Activated naive CD4-positive, alpha-beta T cell treated with anti-CD3 and anti-CD28 coated beads, Interleukin-2, amount 50 U/mL, for 24 hours (primary cell): ENCODE measurements around the gene FAM193A.
"Not testable (repeated sequence)": the region's sequence is repeated elsewhere in the genome, so short reads cannot be mapped to it uniquely, and the experiment has no call there.

Source experiments
- H3K27ac Mint-ChIP-seq: one replicate; pipeline ENCODE4 v1.8.0; 2021; ENCODE audit warnings: mild to moderate bottlenecking, mixed read lengths
- H3K27me3 Mint-ChIP-seq: one replicate; pipeline ENCODE4 v1.8.0; 2021; ENCODE audit warnings: mixed read lengths
- H3K36me3 Mint-ChIP-seq: one replicate; pipeline ENCODE4 v1.8.0; 2021; ENCODE audit warnings: mixed read lengths
- H3K4me1 Mint-ChIP-seq: one replicate; pipeline ENCODE4 v1.8.0; 2021; ENCODE audit warnings: mixed read lengths
- H3K4me3 Mint-ChIP-seq: one replicate; pipeline ENCODE4 v1.8.0; 2021; ENCODE audit warnings: mild to moderate bottlenecking, mixed read lengths
- H3K9me3 Mint-ChIP-seq: one replicate; pipeline ENCODE4 v1.8.0; 2021; ENCODE audit warnings: mixed read lengths

FAM193A gene

DNA sequence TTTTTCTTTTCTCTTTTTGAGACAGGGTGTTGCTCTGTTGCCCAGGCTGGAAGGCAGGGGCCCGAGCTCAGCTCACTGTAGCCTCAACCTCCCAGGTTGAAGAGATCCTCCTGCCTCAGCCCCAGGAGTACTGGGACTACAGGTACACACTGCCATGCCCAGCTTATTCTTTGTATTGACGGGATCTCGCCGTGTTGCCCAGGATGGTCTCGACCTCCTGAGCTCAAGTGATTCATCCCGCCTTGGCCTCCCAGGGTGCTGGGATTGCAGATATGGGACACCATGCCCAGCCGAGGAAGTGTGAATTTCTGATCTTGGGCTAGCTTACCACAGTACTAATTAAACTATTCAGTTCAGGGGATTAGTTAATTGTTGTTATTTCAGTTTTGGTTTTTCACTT, 28.6 kb upstream of the FAM193A start:
- Mint-ChIP-seq H3K27ac (no peak overlapping the region), H3K36me3 (peaks cover 4% of the 10 kb centered on the region)

GRCh38 chr4:2510351-2511259, 25.8 kb upstream of the FAM193A start:
- H3K4me1 Mint-ChIP-seq, result peaks cover 4% of the 10 kb centered on the region
- no peaks in the 10 kb centered on the region for H3K27me3 Mint-ChIP-seq
- peaks cover 9% of the 10 kb centered on the region for H3K36me3 Mint-ChIP-seq
- no peak overlapping the region for H3K27ac Mint-ChIP-seq
- H3K4me3 Mint-ChIP-seq, result no peak overlapping the region
- no peaks in the 10 kb centered on the region for H3K9me3 Mint-ChIP-seq

More for the DNA sequence above, 28.6 kb upstream of the FAM193A start:
- Mint-ChIP-seq H3K9me3 (no peaks in the 10 kb centered on the region), H3K27me3 (no peaks in the 10 kb centered on the region), H3K4me1 (peaks cover 4% of the 10 kb centered on the region), H3K4me3 (no peak overlapping the region)

- no peak overlapping the region for H3K4me3 Mint-ChIP-seq
Measured at GRCh38 chr4:2511645-2512131, 24.8 kb upstream of the FAM193A start.

DNA sequence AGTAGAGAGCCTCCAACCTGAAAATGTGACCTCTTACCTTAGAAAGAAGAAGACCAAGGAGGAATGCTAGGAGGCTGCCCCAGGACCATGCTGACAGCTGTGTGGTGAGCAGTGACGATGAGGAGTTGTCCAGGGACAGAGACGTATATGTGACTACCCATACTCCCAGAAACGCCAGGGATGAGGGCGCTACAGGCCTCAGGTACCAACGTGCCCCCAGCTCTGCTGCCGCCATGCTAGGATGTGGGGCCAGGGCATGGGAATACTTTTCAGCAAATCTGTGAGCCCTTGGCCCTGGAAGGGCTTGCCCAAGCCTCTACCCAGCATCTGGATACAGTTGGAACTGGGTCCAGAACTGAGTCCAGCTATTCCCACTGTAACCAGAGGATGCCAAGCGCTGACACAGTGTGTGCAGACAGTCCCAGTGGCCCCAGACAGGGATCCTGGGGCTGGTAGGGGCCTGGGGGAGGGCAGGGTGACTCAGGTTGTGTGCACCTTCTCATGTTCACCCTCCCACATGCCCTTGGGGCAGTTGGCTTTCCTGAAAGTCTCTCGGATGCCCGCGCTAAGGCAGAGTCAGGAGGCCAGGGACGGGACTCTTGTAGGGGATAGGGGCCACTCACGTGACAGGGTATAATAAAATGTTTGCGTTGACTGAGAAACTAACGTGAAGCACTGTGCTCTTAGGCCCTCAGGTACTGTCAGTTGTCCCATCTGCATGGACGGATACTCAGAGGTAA, 23.9 kb upstream of the FAM193A start:
- Mint-ChIP-seq H3K9me3 (no peaks in the 10 kb centered on the region), H3K4me3 (no peak overlapping the region), H3K27ac (no peak overlapping the region), H3K36me3 (peaks cover 10% of the 10 kb centered on the region), H3K27me3 (no peaks in the 10 kb centered on the region), H3K4me1 (no peaks in the 10 kb centered on the region)

More at GRCh38 chr4:2511645-2512131, 24.8 kb upstream of the FAM193A start:
- Mint-ChIP-seq H3K27me3 (no peaks in the 10 kb centered on the region), H3K4me1 (peaks cover 4% of the 10 kb centered on the region), H3K27ac (no peak overlapping the region), H3K9me3 (no peaks in the 10 kb centered on the region), H3K36me3 (peaks cover 10% of the 10 kb centered on the region)

DNA sequence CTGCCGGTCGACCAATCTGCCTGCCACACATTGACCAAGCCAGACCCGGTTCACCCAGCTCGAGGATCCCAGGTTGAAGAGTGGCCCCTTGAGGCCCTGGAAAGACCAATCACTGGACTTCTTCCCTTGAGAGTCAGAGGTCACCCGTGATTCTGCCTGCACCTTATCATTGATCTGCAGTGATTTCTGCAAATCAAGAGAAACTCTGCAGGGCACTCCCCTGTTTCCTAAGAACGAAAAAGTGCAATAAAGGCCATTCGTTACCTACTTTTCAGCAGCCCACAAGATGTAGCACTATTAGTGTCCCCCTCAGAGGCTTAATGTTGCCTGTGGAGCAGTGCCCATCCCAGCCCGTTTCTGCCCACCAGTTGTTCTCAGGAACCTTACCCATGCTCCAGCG, 22.3 kb upstream of the FAM193A start:
- not testable (repeated sequence) for H3K27me3 Mint-ChIP-seq, H3K4me1 Mint-ChIP-seq, H3K27ac Mint-ChIP-seq, H3K9me3 Mint-ChIP-seq, H3K4me3 Mint-ChIP-seq
- H3K36me3 Mint-ChIP-seq, result peaks cover 10% of the 10 kb centered on the region

GRCh38 chr4:2514944-2515343, 21.5 kb upstream of the FAM193A start:
- not testable (repeated sequence) for H3K27ac Mint-ChIP-seq, H3K4me3 Mint-ChIP-seq, H3K27me3 Mint-ChIP-seq, H3K4me1 Mint-ChIP-seq, H3K9me3 Mint-ChIP-seq
- peaks cover 10% of the 10 kb centered on the region for H3K36me3 Mint-ChIP-seq

GRCh38 chr4:2515830-2516550, 20.5 kb upstream of the FAM193A start:
- H3K27ac Mint-ChIP-seq, result peak overlapping the region; percentile 17
- H3K4me1 Mint-ChIP-seq, result no peaks in the 10 kb centered on the region
- H3K4me3 Mint-ChIP-seq, result no peak overlapping the region
- H3K9me3 Mint-ChIP-seq, result no peaks in the 10 kb centered on the region
- H3K36me3 Mint-ChIP-seq, result peaks cover 12% of the 10 kb centered on the region
- no peaks in the 10 kb centered on the region for H3K27me3 Mint-ChIP-seq

DNA sequence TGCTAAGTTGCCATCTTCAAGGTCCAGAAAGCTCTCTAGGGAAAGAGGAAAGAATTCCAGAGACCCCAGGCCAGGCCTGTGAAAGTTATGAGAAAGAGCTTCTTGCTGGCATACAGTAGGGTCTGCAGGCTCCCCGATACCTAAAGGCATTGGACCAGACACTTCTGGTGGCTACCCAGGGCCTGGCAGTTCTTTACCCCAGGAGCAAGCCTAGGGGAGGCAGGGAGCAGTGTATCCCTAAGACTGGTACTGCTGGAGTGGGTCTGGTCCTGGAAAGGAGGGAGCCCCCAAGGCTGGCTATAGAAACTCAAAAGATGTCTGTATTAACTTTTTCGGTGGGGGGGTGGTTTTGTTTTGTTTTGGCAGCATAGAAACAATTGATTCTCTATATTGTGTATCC, 19.8 kb upstream of the FAM193A start:
- Mint-ChIP-seq H3K4me3 (no peak overlapping the region), H3K4me1 (no peaks in the 10 kb centered on the region), H3K9me3 (no peaks in the 10 kb centered on the region), H3K36me3 (peaks cover 12% of the 10 kb centered on the region), H3K27ac (no peak overlapping the region), H3K27me3 (no peaks in the 10 kb centered on the region)

- H3K36me3 Mint-ChIP-seq, result no peaks in the 10 kb centered on the region
- no peaks in the 10 kb centered on the region for H3K9me3 Mint-ChIP-seq
- H3K27me3 Mint-ChIP-seq, result no peaks in the 10 kb centered on the region
- H3K27ac Mint-ChIP-seq, result no peak overlapping the region
- no peaks in the 10 kb centered on the region for H3K4me1 Mint-ChIP-seq
- H3K4me3 Mint-ChIP-seq, result no peak overlapping the region
Measured at GRCh38 chr4:2526559-2526958, 9.9 kb upstream of the FAM193A start.

- no peaks in the 10 kb centered on the region for H3K9me3 Mint-ChIP-seq
- peaks cover 13% of the 10 kb centered on the region for H3K4me1 Mint-ChIP-seq
- H3K36me3 Mint-ChIP-seq, result no peaks in the 10 kb centered on the region
- no peaks in the 10 kb centered on the region for H3K27me3 Mint-ChIP-seq
- H3K4me3 Mint-ChIP-seq, result peak overlapping the region; percentile 90
- H3K27ac Mint-ChIP-seq, result peak overlapping the region; percentile 72
Measured at GRCh38 chr4:2534904-2535375, 1.5 kb upstream of the FAM193A start.

DNA sequence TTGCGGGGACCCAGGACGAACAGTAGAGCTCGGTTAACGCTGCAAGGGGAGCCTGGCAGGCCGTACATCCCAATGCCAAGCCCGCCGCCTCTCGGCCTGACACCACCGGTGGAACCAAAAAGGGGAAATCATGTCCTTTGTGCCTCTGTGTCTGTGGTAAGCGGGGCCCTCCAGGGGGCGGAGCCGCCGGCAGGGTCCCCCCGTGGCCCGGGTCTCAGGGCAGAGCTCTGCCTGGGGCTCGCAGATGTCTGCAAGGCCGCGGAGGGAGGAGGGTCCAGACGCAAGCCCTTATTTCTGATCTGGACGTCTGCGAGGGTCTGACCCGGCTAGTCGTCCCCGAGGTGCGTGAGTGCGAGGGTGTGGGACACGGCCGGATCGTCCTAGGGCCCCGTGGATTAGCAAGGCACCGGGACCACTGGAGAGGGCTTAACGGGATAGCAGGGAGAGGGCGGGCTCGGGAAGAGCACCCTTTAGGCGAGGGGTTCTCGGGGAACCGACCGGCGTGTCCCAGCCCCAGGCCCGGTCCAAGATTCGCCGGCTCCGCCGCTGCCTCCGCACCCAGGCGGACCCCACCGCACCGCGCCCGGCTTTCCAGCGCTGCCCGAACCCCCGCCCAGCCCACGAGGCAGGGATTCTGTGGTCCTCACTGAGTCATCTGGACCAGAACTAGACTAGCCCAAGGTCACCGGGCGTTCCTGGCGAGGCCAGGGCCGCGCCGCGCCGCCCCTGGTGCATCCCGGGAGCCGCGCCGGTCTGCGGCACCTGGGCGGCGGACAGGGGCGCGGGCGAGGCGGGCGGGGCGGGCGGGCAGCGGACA, 863 bp upstream of the FAM193A start:
- H3K27me3 Mint-ChIP-seq, result no peaks in the 10 kb centered on the region
- no peaks in the 10 kb centered on the region for H3K36me3 Mint-ChIP-seq
- H3K4me1 Mint-ChIP-seq, result peaks cover 13% of the 10 kb centered on the region
- no peaks in the 10 kb centered on the region for H3K9me3 Mint-ChIP-seq
- peak overlapping the region; percentile 86 for H3K27ac Mint-ChIP-seq
- H3K4me3 Mint-ChIP-seq, result peak overlapping the region; percentile 90

DNA sequence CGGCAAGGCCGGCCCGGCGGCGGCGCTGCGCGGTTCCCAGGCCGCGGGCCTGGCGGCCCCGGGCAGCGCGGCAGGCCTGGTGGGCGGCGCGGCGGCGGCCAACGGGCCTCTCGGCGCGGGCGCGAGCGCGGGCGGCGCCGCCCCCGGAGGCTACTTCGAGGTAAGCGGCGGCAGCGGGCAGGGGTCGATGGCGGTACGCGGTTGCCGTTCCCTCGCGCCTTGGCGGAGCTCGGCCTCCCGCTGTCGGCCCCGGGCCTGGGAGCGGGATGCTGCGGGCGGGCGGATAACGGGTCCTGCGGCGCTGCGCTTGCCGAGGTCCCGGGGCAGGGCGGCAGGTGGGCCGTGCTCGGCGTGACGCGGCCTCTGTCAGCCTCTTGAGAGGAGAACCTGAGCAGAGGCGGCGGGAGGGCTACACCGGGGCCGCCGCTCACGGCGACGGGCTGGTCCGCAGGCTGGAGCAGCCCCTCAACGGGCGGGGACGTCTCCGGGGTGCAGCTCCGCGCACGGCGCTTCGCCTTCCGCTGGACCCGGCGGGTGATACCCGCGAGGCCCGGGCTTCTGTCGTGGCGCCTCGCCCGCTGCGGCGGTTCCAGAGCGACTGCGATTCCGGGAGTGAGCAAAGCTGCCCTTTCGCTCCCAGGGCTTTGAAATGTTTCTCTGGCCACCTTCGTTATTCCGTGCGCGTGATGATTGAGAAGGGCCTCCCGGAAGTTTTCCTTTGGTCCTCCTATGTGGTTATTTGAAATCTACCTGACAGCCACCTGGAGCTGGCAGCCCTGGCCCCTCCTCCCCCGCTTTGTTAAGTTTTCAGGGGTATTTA, 774 bp downstream of the FAM193A start:
- Mint-ChIP-seq H3K9me3 (no peaks in the 10 kb centered on the region), H3K4me1 (peaks cover 13% of the 10 kb centered on the region), H3K4me3 (peak overlapping the region; percentile 91), H3K36me3 (no peaks in the 10 kb centered on the region), H3K27me3 (no peaks in the 10 kb centered on the region), H3K27ac (peak overlapping the region; percentile 80)

DNA sequence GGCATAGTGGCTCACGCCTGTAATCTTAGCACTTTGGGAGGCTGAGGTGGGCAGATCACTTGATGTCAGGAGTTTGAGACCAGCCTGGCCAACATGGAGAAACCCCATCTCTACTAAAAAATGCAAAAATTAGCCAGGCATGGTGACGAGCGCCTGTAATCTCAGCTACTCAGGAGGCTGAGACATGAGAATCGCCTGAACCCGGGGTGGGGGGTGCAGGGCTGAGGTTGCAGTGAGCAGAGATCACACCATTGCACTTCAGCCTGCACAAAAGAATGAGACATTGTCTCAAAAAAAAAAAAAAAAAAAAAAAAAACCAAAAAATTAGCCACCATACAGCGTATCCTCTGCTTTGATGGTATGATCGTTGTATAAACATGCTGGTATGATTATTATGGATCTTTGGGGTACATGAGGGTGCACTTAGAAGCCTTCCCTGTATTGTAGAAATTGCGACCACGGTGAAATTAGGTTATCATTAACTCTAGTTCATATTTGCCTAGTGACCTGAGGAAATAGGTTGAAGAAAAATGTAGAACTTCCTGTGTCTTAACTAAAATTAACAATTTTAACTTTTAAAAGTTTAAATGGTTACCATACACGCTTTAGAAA, 7.2 kb downstream of the FAM193A start:
- H3K36me3 Mint-ChIP-seq, H3K27ac Mint-ChIP-seq, H3K9me3 Mint-ChIP-seq, H3K27me3 Mint-ChIP-seq, H3K4me3 Mint-ChIP-seq: not testable (repeated sequence)
- peaks cover 46% of the 10 kb centered on the region for H3K4me1 Mint-ChIP-seq
